GM18907 (cell line): Measurements from ENCODE around the gene WASHC2C.
"Not testable (repeated sequence)": the region's sequence is repeated elsewhere in the genome, so short reads cannot be mapped to it uniquely, and the experiment has no call there.

ENCODE experiments used
- ATAC-seq: cut with Tn5 transposase; IDR thresholded peaks from one replicate; pipeline ENCODE4 v1.9.1; 2021; ENCODE audit warnings: mild to moderate bottlenecking, moderate library complexity; ENCODE audit not compliant: unreplicated experiment

The WASHC2C gene

DNA sequence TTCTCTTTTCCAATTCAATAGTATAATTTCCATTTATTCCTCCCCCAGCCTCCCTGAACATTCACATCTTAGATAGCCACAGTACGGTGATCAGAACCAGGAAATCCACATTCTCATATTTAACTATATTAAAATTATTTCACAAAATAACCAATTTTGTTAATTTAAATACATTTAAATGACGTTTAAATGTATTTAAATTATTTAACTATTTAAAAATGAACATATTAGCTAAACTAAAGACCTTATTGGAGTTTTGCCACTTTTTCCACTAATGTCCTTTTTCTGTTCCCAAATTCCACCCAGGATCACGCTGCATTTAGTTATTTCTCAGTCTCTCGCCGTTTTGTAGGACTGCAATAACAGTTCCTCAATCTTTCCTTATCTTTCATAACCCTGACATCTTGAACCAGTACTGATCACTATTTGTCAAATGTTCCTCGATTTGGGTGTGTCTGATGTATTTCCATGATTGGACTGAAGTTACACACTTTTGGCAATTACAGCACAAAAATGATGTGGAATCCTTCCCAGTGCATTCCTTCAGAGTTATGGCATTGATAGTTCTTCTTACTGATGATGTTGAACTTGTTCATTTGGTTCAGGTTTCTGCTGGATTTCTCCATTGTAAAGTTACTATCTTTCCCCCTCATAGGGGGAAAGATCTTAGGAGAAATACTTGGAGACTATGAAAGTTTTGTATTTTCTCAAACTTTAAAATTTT, 93.2 kb downstream of the WASHC2C start:
- ATAC-seq, result not testable (repeated sequence)

DNA sequence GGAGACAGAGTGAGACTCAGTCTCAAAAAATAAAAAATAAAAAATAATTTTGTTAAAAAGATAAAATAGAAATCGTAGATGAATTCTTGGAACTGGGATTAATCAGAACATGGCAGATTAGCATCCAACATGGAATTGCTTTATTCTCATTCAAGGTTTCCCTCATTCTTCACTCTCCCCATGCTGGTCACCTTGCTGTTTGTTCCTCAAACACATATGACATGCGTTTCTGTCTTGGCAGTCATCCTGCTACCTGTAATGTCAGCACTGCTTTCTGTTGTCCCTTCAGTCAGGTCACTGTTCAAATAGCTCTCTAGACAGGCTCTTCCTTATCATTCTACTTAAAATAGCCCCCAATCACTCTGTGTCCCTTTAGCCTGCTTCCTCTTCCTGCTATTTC, 95.9 kb downstream of the WASHC2C start:
- ATAC-seq, result not testable (repeated sequence)
